Activated CD4-positive, alpha-beta T cell treated with anti-CD3 and anti-CD28 coated beads, Interleukin-2, amount 50 U/mL, for 16 hours (primary cell): ENCODE results near the gene PPM1F.
"Not testable (repeated sequence)": the region's sequence is repeated elsewhere in the genome, so short reads cannot be mapped to it uniquely, and the experiment has no call there.

ENCODE experiments used
- DNase-seq: peaks from one replicate; pipeline ENCODE4 v3.0.0-alpha.2; 2020

Gene PPM1F

GRCh38 chr22:21917959-21918261 is 34.7 kb downstream of the PPM1F start:
- no peak for DNase-seq

GRCh38 chr22:21917181-21917958 is 35.3 kb downstream of the PPM1F start:
- no peak for DNase-seq

- no peak for DNase-seq
These were observed 36.2 kb downstream of the PPM1F start for GRCh38 chr22:21916309-21916918.

GRCh38 chr22:21915624-21916308 is 36.9 kb downstream of the PPM1F start:
- no peak for DNase-seq

GRCh38 chr22:21914033-21914642 is 38.5 kb downstream of the PPM1F start:
- DNase-seq = not testable (repeated sequence)

- DNase-seq = not testable (repeated sequence)
These were observed 42.3 kb downstream of the PPM1F start for GRCh38 chr22:21910367-21910766.

GRCh38 chr22:21909871-21910270 is 42.8 kb downstream of the PPM1F start:
- DNase-seq = no peak

- DNase-seq = no peak
These were observed 44.8 kb downstream of the PPM1F start for GRCh38 chr22:21907638-21908522.

- DNase-seq = not testable (repeated sequence)
These were observed 47.4 kb downstream of the PPM1F start for GRCh38 chr22:21905234-21905633.

- DNase-seq = no peak
These were observed 48.3 kb downstream of the PPM1F start for GRCh38 chr22:21904250-21904789.

GRCh38 chr22:21903283-21903682 is 49.4 kb downstream of the PPM1F start:
- no peak for DNase-seq

- DNase-seq = no peak
These were observed 50.2 kb downstream of the PPM1F start for GRCh38 chr22:21902296-21903087.

GRCh38 chr22:21898354-21898896 is 54.2 kb downstream of the PPM1F start:
- no peak for DNase-seq

GRCh38 chr22:21896951-21897513 is 55.6 kb downstream of the PPM1F start:
- DNase-seq = no peak

GRCh38 chr22:21896275-21896674 is 56.4 kb downstream of the PPM1F start:
- not testable (repeated sequence) for DNase-seq

- no peak for DNase-seq
These were observed 57.8 kb downstream of the PPM1F start for GRCh38 chr22:21894799-21895198.

- no peak for DNase-seq
These were observed 63.2 kb downstream of the PPM1F start for GRCh38 chr22:21889251-21889990.

GRCh38 chr22:21887841-21888240 is 64.8 kb downstream of the PPM1F start:
- no peak for DNase-seq

- not testable (repeated sequence) for DNase-seq
These were observed 68.7 kb downstream of the PPM1F start for GRCh38 chr22:21883930-21884329.

- DNase-seq = not testable (repeated sequence)
These were observed 69.8 kb downstream of the PPM1F start for GRCh38 chr22:21882754-21883333.
